ENCODE results near the gene UBL7. TPM values are rescaled to one million over a fixed set of nuclear protein-coding genes. Genes with fewer than 3 reads are reported as not detected.

UBL7 gene
- polyA plus RNA-seq, 1 donor from 2014 or later: 70.7 TPM

- Histone ChIP-seq H3K27ac (ENCODE audit: low read length) (no peak overlapping the region), H2AFZ (ENCODE audit: low read depth, low read length) (no peak overlapping the region), H3K9me3 (ENCODE audit: low read length) (no peaks in the 10 kb centered on the region), H4K20me1 (ENCODE audit: insufficient read depth) (no peaks in the 10 kb centered on the region), H3K79me2 (replicated peaks; ENCODE audit: insufficient read depth, low read length) (no peaks in the 10 kb centered on the region), H3K9ac (ENCODE audit: low read length) (no peak overlapping the region), H3K27me3 (ENCODE audit: insufficient read depth, low read depth, low read length) (no peaks in the 10 kb centered on the region), H3K4me3 (ENCODE audit: low read length) (no peak overlapping the region), H3K4me2 (ENCODE audit: low read length) (no peak overlapping the region), H3K36me3 (ENCODE audit: insufficient read depth, low read length) (no peaks in the 10 kb centered on the region), H3F3A (ENCODE audit: insufficient read depth, low read length, poor library complexity, severe bottlenecking) (no peaks in the 10 kb centered on the region), H3K9me2 (ENCODE audit: insufficient read depth, low read length) (no peaks in the 10 kb centered on the region)
- TF ChIP-seq RAD21 (conservative IDR thresholded peaks at IDR 0.05) (no peak), EZH2 (IDR thresholded peaks at IDR 0.05; ENCODE audit: borderline replicate concordance, insufficient read depth, low read length, poor library complexity, severe bottlenecking) (no peak), REST (IDR thresholded peaks at IDR 0.05; ENCODE audit: borderline replicate concordance) (no peak), EP300 (conservative IDR thresholded peaks at IDR 0.05; ENCODE audit: poor library complexity, severe bottlenecking) (no peak)
- TF ChIP-seq, protein P1, sequence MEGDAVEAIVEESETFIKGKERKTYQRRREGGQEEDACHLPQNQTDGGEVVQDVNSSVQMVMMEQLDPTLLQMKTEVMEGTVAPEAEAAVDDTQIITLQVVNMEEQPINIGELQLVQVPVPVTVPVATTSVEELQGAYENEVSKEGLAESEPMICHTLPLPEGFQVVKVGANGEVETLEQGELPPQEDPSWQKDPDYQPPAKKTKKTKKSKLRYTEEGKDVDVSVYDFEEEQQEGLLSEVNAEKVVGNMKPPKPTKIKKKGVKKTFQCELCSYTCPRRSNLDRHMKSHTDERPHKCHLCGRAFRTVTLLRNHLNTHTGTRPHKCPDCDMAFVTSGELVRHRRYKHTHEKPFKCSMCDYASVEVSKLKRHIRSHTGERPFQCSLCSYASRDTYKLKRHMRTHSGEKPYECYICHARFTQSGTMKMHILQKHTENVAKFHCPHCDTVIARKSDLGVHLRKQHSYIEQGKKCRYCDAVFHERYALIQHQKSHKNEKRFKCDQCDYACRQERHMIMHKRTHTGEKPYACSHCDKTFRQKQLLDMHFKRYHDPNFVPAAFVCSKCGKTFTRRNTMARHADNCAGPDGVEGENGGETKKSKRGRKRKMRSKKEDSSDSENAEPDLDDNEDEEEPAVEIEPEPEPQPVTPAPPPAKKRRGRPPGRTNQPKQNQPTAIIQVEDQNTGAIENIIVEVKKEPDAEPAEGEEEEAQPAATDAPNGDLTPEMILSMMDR (IDR thresholded peaks at IDR 0.05; ENCODE audit: poor library complexity, severe bottlenecking): no peak
Observed at GRCh38 chr15:74504418-74504817, 43.5 kb upstream of the UBL7 start.

- Histone ChIP-seq H3K9ac (ENCODE audit: low read length) (no peak overlapping the region), H3F3A (ENCODE audit: insufficient read depth, low read length, poor library complexity, severe bottlenecking) (no peaks in the 10 kb centered on the region), H3K4me2 (ENCODE audit: low read length) (no peak overlapping the region), H3K36me3 (ENCODE audit: insufficient read depth, low read length) (no peaks in the 10 kb centered on the region), H4K20me1 (ENCODE audit: insufficient read depth) (no peaks in the 10 kb centered on the region), H3K27ac (ENCODE audit: low read length) (no peak overlapping the region), H3K79me2 (replicated peaks; ENCODE audit: insufficient read depth, low read length) (no peaks in the 10 kb centered on the region), H3K9me2 (ENCODE audit: insufficient read depth, low read length) (no peaks in the 10 kb centered on the region), H3K4me3 (ENCODE audit: low read length) (no peak overlapping the region), H3K27me3 (ENCODE audit: insufficient read depth, low read depth, low read length) (no peaks in the 10 kb centered on the region), H3K9me3 (ENCODE audit: low read length) (no peaks in the 10 kb centered on the region), H2AFZ (ENCODE audit: low read depth, low read length) (no peak overlapping the region)
- no peak for TF ChIP-seq EP300 (conservative IDR thresholded peaks at IDR 0.05; ENCODE audit: poor library complexity, severe bottlenecking)
- TF ChIP-seq TAF1 (IDR thresholded peaks at IDR 0.05; ENCODE audit: low read depth): no peak
- TF ChIP-seq POLR2AphosphoS5 (IDR thresholded peaks at IDR 0.05): no peak
- no peak for TF ChIP-seq SMC3 (conservative IDR thresholded peaks at IDR 0.05; ENCODE audit: poor library complexity)
- TF ChIP-seq RAD21 (conservative IDR thresholded peaks at IDR 0.05): no peak
- no peak for TF ChIP-seq MXI1 (conservative IDR thresholded peaks at IDR 0.05; ENCODE audit: poor library complexity, severe bottlenecking)
- TF ChIP-seq EZH2 (IDR thresholded peaks at IDR 0.05; ENCODE audit: borderline replicate concordance, insufficient read depth, low read length, poor library complexity, severe bottlenecking): no peak
- no peak for TF ChIP-seq REST (IDR thresholded peaks at IDR 0.05; ENCODE audit: borderline replicate concordance)
- TF ChIP-seq, protein P1 (IDR thresholded peaks at IDR 0.05; ENCODE audit: poor library complexity, severe bottlenecking): no peak
Observed at GRCh38 chr15:74502301-74502700, 41.3 kb upstream of the UBL7 start.

Data from neural cell (in vitro differentiated cells).